Fibroblast of lung (primary cell): ENCODE results near the gene PBXIP1. TPM values are rescaled to one million over a fixed set of nuclear protein-coding genes. Genes with fewer than 3 reads are reported as not detected.

ENCODE experiments used
- DNase-seq, 2 donors: peaks; one replicate each; pipeline versions ENCODE4 v3.0.0 to v3.0.0-alpha.2; 2010; ENCODE audit warnings: low read depth in 2 of 2
- H2AFZ ChIP-seq: 2 replicates; pipeline ENCODE4 v1.5.1; 2012; ENCODE audit warnings: low read length, control low read depth, inconsistent platforms
- H3K27ac ChIP-seq: 2 replicates; pipeline ENCODE4 v1.5.1; 2011; ENCODE audit warnings: low read length, control low read depth; ENCODE audit not compliant: insufficient read depth
- H3K27me3 ChIP-seq: 2 replicates; pipeline ENCODE4 v1.5.1; 2011; ENCODE audit warnings: mild to moderate bottlenecking, low read length; ENCODE audit not compliant: control insufficient read depth, insufficient read depth
- H3K36me3 ChIP-seq: 2 replicates; pipeline ENCODE4 v1.5.1; 2011; ENCODE audit warnings: low read length; ENCODE audit not compliant: control insufficient read depth, insufficient read depth
- H3K4me1 ChIP-seq: 2 replicates; pipeline ENCODE4 v1.5.1; 2011; ENCODE audit warnings: low read length; ENCODE audit not compliant: control insufficient read depth, insufficient read depth; ENCODE audit errors: extremely low read depth
- H3K4me2 ChIP-seq: 2 replicates; pipeline ENCODE4 v1.5.1; 2011; ENCODE audit warnings: low read length, control low read depth; ENCODE audit not compliant: insufficient read depth; ENCODE audit errors: extremely low read depth
- H3K4me3 ChIP-seq, 4 experiments: fragments of 200-600 bp in 1 of 4; sonication (generic) in 1 of 4; replicated peaks in 1 of 4; 2 replicates each; pipeline ENCODE4 v1.5.1; 2011 to 2016; ENCODE audit warnings: low read length in 4 of 4, low read depth in 3 of 4, mild to moderate bottlenecking in 3 of 4, control low read depth in 2 of 4, inconsistent platforms in 1 of 4, mixed read lengths in 1 of 4; ENCODE audit not compliant: insufficient read depth in 1 of 4; ENCODE audit errors: control extremely low read depth in 1 of 4
- H3K79me2 ChIP-seq: 2 replicates; pipeline ENCODE4 v1.5.1; 2012; ENCODE audit warnings: mild to moderate bottlenecking, low read length, inconsistent platforms; ENCODE audit not compliant: control insufficient read depth, insufficient read depth
- H3K9ac ChIP-seq: 2 replicates; pipeline ENCODE4 v1.5.1; 2011; ENCODE audit warnings: mild to moderate bottlenecking, low read length, control low read depth; ENCODE audit not compliant: insufficient read depth
- H3K9me3 ChIP-seq: 2 replicates; pipeline ENCODE4 v1.5.1; 2012; ENCODE audit warnings: low read depth, low read length; ENCODE audit not compliant: control insufficient read depth, insufficient read depth
- H4K20me1 ChIP-seq: 2 replicates; pipeline ENCODE4 v1.5.1; 2011; ENCODE audit warnings: low read length; ENCODE audit not compliant: control insufficient read depth, insufficient read depth; ENCODE audit errors: extremely low read depth
- EZH2 ChIP-seq: IDR thresholded peaks from 2 replicates; pipeline ENCODE4 v1.5.1; 2012; ENCODE audit warnings: low read length, control low read depth, mild to moderate bottlenecking; ENCODE audit errors: missing control alignments
- polyA plus RNA-seq, 2 donors: library from polyadenylated mRNA; depleted of rRNA in 1 of 2; stranded (reverse) in 1 of 2; unstranded in 1 of 2; fragments of >200 nt; gene quantifications; 2 replicates each; pipeline ENCODE4 v1.2.1, GENCODE V29; 2011 to 2012; ENCODE audit warnings: missing spikeins in 1 of 2
- total RNA-seq: library from RNA; depleted of rRNA; stranded (reverse); fragments of >200 nt; gene quantifications from 2 replicates; pipeline ENCODE4 v1.2.1, GENCODE V29; 2014
- TF ChIP-seq, protein P1 (sequence below), 2 donors: IDR thresholded peaks in 1 of 2; conservative IDR thresholded peaks in 1 of 2; 1 replicate in 1 of 2; 2 replicates in 1 of 2; pipeline ENCODE4 v1.5.1; 2011 to 2012; ENCODE audit warnings: low read length in 2 of 2, control low read depth in 1 of 2, inconsistent platforms in 1 of 2, low read depth in 1 of 2, mild to moderate bottlenecking in 1 of 2

Gene PBXIP1
- total and polyA plus RNA-seq, 2 donors (not counting 1 experiment from before 2014, with no cell fraction given) = 32.8 to 106 TPM

- H2AFZ ChIP-seq = no peak within 1 kb of the TSS
- H4K20me1 ChIP-seq = no peaks in the 10 kb centered on the region
- H3K4me3 ChIP-seq = no peak within 1 kb of the TSS
- TF ChIP-seq, protein P1, sequence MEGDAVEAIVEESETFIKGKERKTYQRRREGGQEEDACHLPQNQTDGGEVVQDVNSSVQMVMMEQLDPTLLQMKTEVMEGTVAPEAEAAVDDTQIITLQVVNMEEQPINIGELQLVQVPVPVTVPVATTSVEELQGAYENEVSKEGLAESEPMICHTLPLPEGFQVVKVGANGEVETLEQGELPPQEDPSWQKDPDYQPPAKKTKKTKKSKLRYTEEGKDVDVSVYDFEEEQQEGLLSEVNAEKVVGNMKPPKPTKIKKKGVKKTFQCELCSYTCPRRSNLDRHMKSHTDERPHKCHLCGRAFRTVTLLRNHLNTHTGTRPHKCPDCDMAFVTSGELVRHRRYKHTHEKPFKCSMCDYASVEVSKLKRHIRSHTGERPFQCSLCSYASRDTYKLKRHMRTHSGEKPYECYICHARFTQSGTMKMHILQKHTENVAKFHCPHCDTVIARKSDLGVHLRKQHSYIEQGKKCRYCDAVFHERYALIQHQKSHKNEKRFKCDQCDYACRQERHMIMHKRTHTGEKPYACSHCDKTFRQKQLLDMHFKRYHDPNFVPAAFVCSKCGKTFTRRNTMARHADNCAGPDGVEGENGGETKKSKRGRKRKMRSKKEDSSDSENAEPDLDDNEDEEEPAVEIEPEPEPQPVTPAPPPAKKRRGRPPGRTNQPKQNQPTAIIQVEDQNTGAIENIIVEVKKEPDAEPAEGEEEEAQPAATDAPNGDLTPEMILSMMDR (conservative IDR thresholded peaks at IDR 0.05 in 1 of 2, IDR thresholded peaks at IDR 0.05 in 1 of 2; ENCODE audit: low read depth in 1 of 2, low read length in 2 of 2) = no peak
- no peak for TF ChIP-seq EZH2
- H3K27me3 ChIP-seq = no peaks in the 10 kb centered on the region
- H3K9ac ChIP-seq = no peak within 1 kb of the TSS
- no peaks in the 10 kb centered on the region for H3K4me1 ChIP-seq
- H3K27ac ChIP-seq = peak within 1 kb of the TSS; percentile 7
- no peaks in the 10 kb centered on the region for H3K79me2 ChIP-seq
- H3K36me3 ChIP-seq = peaks cover under 1% of the 10 kb centered on the region
- DNase-seq = no peak
- H3K4me2 ChIP-seq = no peak within 1 kb of the TSS
- H3K9me3 ChIP-seq = no peaks in the 10 kb centered on the region
These were observed 37.8 kb upstream of the PBXIP1 start, which contains the start of gene LENEP for GRCh38 chr1:154993572-154994268. Gene LENEP, plus strand, starts transcription at chr1:154993586. Its CDS starts 22 bp downstream, at chr1:154993608.

GRCh38 chr1:154992721-154993571 is 37.0 kb upstream of the PBXIP1 start:
- H3K4me2 ChIP-seq = no peak overlapping the region
- H3K79me2 ChIP-seq = no peaks in the 10 kb centered on the region
- no peak overlapping the region for H3K4me3 ChIP-seq
- H3K9ac ChIP-seq = no peak overlapping the region
- TF ChIP-seq EZH2 = no peak
- TF ChIP-seq, protein P1 (conservative IDR thresholded peaks at IDR 0.05 in 1 of 2, IDR thresholded peaks at IDR 0.05 in 1 of 2; ENCODE audit: low read depth in 1 of 2, low read length in 2 of 2) = peak; percentile 12 to 40
- H2AFZ ChIP-seq = no peak overlapping the region
- H4K20me1 ChIP-seq = no peaks in the 10 kb centered on the region
- no peaks in the 10 kb centered on the region for H3K4me1 ChIP-seq
- H3K36me3 ChIP-seq = peaks cover 6% of the 10 kb centered on the region
- peak; percentile 59 to 64 for DNase-seq
- H3K27me3 ChIP-seq = no peaks in the 10 kb centered on the region
- H3K27ac ChIP-seq = no peak overlapping the region
- no peaks in the 10 kb centered on the region for H3K9me3 ChIP-seq

- no peak overlapping the region for H2AFZ ChIP-seq
- H3K36me3 ChIP-seq = peaks cover 8% of the 10 kb centered on the region
- H3K9ac ChIP-seq = no peak overlapping the region
- H3K27me3 ChIP-seq = no peaks in the 10 kb centered on the region
- H3K4me1 ChIP-seq = no peaks in the 10 kb centered on the region
- H3K9me3 ChIP-seq = no peaks in the 10 kb centered on the region
- H3K4me2 ChIP-seq = no peak overlapping the region
- no peak for TF ChIP-seq EZH2
- TF ChIP-seq, protein P1 (conservative IDR thresholded peaks at IDR 0.05 in 1 of 2, IDR thresholded peaks at IDR 0.05 in 1 of 2; ENCODE audit: low read depth in 1 of 2, low read length in 2 of 2) = no peak
- H3K27ac ChIP-seq = no peak overlapping the region
- H3K4me3 ChIP-seq = no peak overlapping the region
- H3K79me2 ChIP-seq = no peaks in the 10 kb centered on the region
- DNase-seq = no peak
- no peaks in the 10 kb centered on the region for H4K20me1 ChIP-seq
These were observed 34.4 kb upstream of the PBXIP1 start for GRCh38 chr1:154990276-154990675.
